ENCODE measurements around the gene ANXA10. TPM values are rescaled to one million over a fixed set of nuclear protein-coding genes. Genes with fewer than 3 reads are reported as not detected.

ANXA10 gene, protein sequence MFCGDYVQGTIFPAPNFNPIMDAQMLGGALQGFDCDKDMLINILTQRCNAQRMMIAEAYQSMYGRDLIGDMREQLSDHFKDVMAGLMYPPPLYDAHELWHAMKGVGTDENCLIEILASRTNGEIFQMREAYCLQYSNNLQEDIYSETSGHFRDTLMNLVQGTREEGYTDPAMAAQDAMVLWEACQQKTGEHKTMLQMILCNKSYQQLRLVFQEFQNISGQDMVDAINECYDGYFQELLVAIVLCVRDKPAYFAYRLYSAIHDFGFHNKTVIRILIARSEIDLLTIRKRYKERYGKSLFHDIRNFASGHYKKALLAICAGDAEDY
- total RNA-seq, result not detected
- long read RNA-seq, result 0 reads

DNA sequence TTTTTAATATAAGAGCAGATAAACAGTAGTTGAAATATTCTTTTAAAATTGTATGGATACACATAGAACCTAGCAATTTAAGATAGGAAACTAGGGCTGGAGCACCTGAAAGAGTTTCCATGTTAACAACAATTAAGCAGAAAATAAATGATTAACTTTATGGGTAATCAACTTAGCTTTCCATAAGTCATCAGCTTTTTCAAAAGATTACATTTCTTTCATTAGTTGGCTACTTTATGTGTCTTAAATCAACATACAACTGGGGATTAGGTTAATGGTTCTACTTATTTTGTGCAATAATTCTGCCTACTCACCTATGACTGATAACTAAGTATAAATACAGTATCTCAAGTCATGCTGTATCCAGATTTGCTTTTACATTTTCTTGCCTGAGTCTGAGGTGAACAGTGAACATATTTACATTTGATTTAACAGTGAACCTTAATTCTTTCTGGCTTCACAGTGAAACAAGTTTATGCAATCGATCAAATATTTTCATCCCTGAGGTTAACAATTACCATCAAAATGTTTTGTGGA is at the start of gene ANXA10:
ANXA10 (plus strand) TSS at position 362 of the 537 bp plus-strand sequence; CDS start at position 526, 164 bp downstream.
- DNase-seq, result no peak
- intact Hi-C loops (cut with micrococcal nuclease), result no loop called here
- ATAC-seq, result no peak

DNA sequence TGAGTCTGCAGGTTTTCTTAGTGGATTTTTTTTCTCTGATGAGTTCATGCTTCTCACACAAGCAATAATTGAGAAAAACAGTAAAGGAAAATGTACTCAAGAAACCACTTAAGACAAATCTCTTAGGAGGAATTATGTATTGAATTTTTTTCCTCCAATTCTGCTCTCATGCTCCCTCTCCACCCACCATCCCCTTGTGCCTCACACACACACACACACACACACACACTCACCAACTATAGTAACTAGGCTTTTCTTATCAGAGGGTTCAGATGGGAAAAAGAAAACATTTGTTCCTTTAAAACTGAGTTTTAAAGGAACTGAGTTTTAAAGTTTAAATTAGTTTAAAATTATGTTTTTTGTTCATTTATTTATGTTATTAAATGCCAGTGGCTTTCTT is 47.0 kb upstream of the ANXA10 start:
- ATAC-seq (no peak), DNase-seq (no peak)
- intact Hi-C loops (cut with micrococcal nuclease), result no loop called here

DNA sequence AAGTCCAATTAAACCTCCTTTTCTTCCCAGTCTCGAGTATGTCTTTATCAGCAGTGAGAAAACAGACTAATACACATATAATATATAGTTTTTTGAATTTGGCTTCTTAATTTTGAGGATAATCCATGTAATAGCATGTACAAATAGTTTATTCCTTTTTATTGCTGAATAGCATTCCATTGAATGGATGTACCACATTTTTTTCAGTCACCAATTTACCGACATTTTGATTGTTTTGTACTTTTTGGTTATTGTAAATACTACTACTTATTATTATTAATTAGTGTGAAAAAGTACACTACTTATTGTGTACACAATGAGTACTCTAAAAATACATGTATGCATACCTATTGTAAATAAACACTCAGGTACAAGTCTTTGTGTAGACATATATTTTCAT is 42.3 kb upstream of the ANXA10 start:
- DNase-seq, result no peak
- ATAC-seq, result no peak
- intact Hi-C loops (cut with micrococcal nuclease), result no loop called here

DNA sequence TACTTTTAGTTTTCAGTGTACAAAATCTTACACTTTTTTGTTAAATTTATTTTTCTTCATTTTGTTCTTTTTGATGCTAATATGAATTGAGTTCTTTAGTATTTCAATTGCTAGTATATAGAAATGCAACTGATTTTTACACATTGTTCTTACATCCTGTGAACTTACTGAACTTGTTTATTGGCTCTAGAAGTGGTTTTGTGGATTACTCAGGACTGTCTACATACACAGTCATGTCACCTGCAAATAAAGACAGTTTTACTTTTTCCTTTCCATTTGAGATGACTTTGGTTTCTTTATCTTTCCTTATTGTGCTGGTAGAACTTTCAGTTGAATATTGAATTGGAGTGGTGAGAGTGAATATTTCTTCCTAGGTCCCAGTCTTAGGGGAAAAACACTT is 40.8 kb upstream of the ANXA10 start:
- DNase-seq, result no peak

DNA sequence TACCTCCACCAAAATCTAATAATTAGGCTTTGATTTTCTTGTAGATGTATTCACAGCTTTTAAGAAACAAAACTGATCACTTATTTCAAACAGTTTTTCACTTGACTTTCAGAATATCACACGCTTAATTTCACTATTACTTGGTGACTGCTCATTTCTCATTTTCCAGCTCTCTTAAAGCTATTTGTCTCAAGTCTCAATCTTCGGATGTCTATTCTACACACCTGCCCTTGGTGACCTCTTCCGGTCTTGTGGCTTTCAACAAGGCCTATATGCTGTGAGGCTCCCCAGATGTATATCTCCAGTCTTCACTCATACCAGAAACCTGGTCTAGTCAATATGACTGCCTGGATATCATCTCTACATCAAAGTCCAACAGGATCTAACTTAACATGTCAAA is 34.9 kb upstream of the ANXA10 start:
- DNase-seq, result no peak
- ATAC-seq, result no peak
- intact Hi-C loops (cut with micrococcal nuclease), result no loop called here

More for the DNA sequence above, 40.8 kb upstream of the ANXA10 start:
- no peak for ATAC-seq
- intact Hi-C loops (cut with micrococcal nuclease), result no loop called here

DNA sequence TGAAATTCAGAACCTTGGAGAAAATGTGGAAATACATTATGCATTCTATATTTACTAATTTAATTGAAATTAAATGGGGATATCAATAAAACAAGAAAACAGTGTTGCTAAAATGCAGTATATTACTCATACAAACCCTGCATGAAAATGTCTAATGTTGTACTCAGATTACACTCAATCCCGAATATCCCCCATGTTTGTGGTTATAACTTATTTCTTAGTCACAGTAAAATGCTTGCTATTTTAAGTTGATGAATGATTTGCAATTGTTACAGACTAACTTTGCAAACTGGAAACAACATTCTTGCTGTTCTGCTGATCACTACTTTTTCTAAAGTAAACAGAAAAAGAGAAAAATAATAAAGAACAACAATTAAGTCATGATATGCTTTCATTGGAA is 33.1 kb upstream of the ANXA10 start:
- DNase-seq (no peak), ATAC-seq (no peak)
- intact Hi-C loops (cut with micrococcal nuclease), result no loop called here

DNA sequence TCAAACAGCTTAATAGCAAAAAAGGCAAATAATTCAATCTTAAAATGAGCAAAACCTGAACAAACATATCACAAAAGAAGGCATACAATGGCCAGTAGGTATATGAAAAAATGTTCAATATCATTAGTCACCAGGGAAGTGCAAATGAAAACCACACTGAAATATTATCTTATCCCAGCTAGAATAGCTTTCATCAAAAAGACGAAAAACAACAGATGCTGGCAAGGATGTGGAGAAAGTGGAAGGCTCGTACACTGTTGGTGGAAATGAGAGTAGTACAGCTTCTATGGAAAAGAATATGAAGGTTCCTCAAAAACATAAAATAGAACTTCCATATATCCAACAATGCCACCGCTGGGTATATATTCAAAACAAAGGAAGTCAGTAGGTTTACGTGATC is 29.3 kb upstream of the ANXA10 start:
- DNase-seq (no peak), ATAC-seq (no peak)
- intact Hi-C loops (cut with micrococcal nuclease), result no loop called here

DNA sequence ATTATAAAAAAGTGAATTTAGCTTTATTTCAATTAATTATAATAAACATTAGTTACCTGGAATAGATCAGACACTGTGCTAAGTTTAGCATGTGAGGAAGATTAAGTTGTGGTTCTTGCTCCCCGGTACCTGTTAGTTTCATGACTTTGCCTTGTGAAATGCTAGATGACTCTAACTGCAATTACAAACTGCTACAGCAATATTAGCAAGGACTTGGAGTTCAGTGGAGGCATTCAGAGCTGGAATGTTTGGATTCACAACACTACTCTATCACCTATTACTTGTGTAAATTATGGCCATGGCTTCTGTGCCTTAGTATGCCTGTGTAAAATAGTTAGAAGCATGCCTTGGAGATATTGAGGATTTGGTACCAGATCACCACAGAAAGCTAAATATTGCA is 21.4 kb upstream of the ANXA10 start:
- intact Hi-C loops (cut with micrococcal nuclease), result loop anchor here (10.0 kb wide), 2 partner anchors 1046 to 1906 kb away; no protein-coding TSS in a partner anchor
- DNase-seq (no peak), ATAC-seq (no peak)

DNA sequence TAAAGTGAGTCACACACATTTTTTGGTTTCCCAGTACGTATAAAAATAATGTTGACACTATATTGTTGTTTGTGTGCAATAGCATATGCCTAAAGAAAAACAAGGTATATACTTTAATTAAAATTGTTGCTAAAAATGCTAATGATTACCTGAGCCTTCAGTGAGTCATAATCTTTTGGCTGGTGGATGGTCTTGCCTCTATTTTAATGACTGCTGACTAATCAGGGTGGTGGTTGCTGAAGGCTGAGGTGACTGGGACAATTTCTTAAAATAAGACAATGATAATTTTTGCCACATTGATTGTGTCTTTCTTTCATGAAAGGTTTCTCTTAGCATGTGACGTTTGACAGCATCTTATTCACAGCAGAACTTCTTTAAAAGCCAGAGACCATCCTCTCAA is 21.0 kb upstream of the ANXA10 start:
- intact Hi-C loops (cut with micrococcal nuclease), result loop anchor here (10.0 kb wide), 2 partner anchors 1047 to 1907 kb away; no protein-coding TSS in a partner anchor
- ATAC-seq, result no peak

DNA sequence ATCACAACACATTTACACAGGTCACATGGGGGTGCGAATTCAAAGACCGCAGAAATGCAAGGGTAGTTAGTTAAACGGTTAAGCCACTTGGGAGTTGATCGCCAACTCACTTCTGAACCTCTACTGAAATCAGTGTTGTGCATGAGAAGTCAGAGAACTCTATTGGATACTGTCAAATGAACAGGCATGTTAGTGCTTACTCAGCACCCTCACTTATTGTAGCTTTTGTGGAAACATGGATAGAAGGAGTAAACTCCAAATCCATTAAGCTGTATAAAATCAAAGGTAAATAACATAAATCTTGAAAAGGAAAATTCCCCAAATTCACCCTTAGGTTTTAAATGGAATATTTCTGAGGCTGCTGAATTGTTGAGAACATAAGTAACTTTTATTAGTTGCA is 17.5 kb upstream of the ANXA10 start:
- intact Hi-C loops (cut with micrococcal nuclease), result loop anchor here (10.0 kb wide), 2 partner anchors 1050 to 1910 kb away; no protein-coding TSS in a partner anchor
- DNase-seq (no peak), ATAC-seq (no peak)

More for the DNA sequence above, 21.0 kb upstream of the ANXA10 start:
- no peak for DNase-seq

DNA sequence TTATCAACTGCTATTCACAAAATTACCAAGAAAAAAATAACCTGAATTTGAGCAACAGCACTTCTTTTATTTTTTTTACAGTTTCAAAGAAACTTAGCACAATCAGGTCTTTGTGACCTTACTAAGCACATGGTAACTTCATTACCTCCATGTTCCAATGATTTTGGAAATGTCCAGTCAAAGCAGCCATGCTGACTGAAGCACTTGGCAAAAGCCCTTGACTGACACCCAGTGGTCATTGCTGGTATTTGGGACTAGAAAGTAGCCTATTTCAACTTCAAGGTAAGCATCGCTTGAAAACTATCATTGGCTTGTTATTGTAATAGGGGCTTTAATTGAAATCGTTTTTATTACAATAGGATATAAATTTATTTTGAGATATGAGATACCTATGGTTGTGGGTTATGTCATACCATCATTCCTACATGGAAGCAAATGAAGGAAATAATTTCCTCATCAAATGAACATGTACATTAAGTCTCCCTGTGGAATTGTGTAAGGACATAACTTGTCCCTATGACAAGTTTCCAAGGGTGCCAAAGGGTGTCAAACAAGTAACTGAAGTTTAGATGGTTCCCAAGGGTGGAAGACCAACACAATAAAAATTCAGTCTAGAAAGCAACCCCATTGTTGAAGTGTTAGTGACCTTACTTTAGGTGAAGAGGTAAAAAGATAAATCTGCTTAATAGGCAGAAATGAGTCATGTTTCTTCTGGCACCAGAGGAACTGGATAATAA is 15.2 kb upstream of the ANXA10 start:
- no peak for ATAC-seq
- intact Hi-C loops (cut with micrococcal nuclease), result loop anchor here (10.0 kb wide), 2 partner anchors 1052 to 1912 kb away; no protein-coding TSS in a partner anchor
- DNase-seq, result peak; percentile 20

DNA sequence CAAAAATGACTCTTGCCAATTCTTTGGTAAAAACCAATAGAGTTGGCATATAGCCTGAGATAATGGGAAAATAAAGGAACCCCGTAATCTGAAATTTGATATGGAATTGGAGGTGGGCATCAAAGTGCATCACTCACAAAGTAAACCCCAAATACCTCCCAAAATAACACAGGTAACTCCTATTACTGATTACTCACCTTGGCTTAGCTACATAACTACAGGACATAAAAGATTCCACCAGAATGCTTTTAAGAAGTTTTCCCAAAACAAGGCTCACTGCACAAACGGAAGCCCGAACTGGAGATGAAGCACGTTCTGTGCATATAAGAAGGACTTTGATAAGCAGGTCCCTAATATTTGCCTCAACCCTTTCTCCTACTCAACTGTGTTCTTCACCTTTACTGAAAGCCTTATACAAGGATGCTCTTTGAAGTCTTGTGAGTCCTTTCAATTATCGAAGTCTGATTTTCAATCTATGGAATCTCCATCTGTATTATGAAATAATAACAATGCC is 14.6 kb upstream of the ANXA10 start:
- no peak for DNase-seq
- intact Hi-C loops (cut with micrococcal nuclease), result loop anchor here (10.0 kb wide), 2 partner anchors 1053 to 1913 kb away; no protein-coding TSS in a partner anchor
- no peak for ATAC-seq

DNA sequence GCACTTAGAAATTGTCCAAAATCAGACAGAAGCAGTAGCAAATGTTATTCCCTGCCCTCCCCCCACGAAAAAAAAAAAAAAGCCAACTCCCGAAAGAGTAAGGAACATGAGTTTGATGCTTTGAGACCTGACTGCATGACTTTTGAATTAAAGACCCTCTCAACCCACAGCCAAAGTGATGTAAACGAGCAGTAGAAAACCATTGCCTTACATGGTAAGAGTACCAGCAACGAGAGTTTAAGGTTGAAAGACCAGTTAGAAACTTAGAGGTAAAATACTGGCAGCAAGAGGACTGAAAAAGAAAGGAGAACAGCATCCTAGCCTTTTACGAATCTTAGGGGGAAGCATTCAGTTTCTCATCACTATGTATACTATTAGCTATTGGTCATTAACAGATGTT is 10.0 kb upstream of the ANXA10 start:
- intact Hi-C loops (cut with micrococcal nuclease), result no loop called here
- ATAC-seq, result no peak
- DNase-seq, result no peak

DNA sequence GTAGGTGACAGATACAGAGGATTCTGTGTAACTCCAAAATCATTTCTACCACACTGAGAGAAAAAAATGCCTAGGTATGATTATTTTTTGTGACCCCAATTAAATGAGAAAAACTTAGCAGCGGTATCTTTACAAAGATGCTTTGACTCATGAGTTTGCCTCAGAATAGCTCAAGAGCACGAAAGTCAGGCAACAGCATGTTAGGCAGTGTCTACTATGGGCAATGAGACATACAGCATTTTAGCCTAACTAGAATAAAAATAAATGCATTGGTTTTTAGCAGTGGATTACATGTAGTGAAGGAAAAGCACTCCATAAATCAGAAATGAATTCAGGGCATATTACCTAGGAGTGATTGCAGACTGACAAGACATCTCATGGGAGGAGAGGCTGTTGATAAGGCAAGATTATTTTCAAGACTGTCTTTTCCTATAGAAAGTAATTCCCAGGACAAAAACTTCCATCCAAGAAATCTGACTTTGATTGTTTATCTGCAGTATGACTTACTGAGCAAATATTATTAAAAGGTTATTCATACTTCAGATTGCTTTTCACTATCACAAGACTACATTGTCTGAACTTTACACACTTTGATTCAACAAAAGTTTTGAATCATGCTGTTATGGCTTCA is 3.6 kb downstream of the ANXA10 start:
- intact Hi-C loops (cut with micrococcal nuclease), result no loop called here
- DNase-seq (no peak), ATAC-seq (no peak)

DNA sequence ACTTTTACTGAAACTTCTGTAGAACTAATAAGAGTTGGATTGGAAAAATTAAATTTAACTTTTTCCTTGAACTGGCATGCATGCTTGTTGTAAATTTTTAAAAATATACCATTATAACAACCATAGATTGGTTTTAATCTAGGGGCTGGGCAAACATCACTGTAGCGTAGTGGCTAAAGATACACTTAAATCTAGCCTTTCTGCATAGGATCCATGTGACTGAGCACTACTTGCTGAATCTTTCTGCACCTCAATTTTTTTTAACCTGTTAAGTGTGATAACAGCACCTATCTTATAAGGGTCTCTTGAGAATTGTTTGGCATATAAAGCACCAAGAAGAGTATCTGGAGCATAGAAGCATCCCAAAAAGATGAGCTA is 4.1 kb downstream of the ANXA10 start:
- intact Hi-C loops (cut with micrococcal nuclease), result no loop called here
- no peak for ATAC-seq
- no peak for DNase-seq

DNA sequence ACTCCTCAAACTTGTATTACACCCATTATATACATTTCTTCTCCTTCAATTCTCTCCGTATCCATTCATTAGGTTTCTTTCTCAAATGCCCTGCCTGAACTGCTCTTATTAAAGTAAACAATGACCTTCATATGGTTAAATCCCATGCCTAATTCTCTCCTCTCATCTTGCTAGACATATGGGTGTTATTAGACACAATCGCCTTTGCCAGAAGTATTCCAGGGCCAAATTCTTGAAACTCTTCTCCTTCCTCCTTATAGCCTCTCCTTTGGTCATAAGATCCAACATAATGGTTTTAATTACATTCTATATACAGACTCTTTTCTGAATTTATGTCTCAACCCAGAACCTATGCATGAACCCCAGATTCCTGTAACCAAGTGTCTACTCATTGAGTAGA is 4.8 kb downstream of the ANXA10 start:
- intact Hi-C loops (cut with micrococcal nuclease), result no loop called here
- DNase-seq (no peak), ATAC-seq (no peak)

DNA sequence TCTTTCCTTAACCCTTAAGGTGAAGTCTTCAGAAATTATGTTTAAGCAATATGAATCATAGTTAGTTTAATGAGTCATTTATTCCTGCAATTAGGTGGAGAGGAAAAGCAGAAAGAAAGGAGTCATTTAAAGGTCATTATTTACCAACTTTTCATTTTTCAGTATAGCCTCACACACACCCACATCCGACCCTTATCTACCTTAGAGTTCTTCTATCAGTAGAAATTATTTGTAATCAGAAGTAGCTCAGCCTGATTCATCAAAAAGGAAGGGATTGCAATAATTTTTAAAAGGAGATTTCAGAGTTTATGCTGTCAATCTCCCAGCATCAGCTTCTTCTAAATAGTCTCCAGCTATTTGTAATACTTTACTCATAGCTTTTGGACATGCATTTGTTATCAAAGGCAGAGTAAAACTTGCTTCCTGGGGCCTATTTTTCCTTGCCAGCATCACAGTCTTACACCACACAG is 5.9 kb downstream of the ANXA10 start:
- DNase-seq (no peak), ATAC-seq (no peak)
- intact Hi-C loops (cut with micrococcal nuclease), result no loop called here

DNA sequence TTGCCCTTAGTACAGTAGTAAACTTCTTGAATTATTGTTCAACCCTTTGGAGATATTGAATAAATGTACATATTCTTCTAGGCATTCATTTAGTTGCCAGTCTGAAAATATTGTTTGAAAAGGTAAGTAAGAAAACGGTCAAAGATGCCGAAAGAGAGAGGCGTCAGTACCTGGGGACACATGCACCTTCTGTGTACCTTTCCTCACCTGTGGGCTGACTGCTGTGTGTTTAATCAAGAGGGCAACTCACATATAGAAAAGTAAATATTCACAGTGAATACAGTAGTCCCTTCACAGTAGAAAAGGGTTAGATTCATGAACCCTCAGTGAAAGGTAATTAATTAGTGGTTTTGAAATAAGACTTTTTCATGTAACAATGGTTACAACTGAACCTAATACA is 6.9 kb downstream of the ANXA10 start:
- DNase-seq (no peak), ATAC-seq (no peak)
- intact Hi-C loops (cut with micrococcal nuclease), result no loop called here

DNA sequence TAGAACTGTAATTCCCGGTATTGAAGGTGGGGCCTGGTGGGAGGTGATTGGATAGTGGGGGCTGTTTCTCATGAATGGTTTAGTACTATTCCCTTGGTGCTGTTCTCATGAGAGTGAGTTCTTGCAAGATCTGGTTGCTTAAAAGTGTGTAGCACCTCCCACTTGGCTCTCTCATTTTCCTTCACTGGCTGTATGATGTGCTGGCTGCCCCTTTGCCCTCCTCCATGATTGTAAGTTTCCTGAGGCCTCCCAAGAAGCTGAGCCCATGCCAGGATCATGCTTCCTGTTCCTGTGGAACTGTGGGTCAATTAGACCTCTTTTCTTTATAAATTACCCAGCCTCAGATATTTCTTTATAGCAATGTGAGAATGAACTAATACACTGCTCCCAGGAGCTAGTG is 8.7 kb downstream of the ANXA10 start:
- ATAC-seq (no peak), DNase-seq (no peak)
- intact Hi-C loops (cut with micrococcal nuclease), result no loop called here
